Bronchial epithelial cell (primary cell): Measurements from ENCODE around the gene SMIM43. TPM values are rescaled to one million over a fixed set of nuclear protein-coding genes. Genes with fewer than 3 reads are reported as not detected.
A peak's percentile ranks its signal among the peaks of the same experiment; 100 is the strongest.

Source experiments
- DNase-seq: peaks from one replicate; pipeline ENCODE4 v3.0.0-alpha.2; 2010; ENCODE audit warnings: low read depth
- FAIRE-seq: peaks from 2 replicates; lab custom pipeline; 2011; peaks lifted over from hg19 to GRCh38; lab: Jason Lieb, UNC
- H3K27me3 ChIP-seq: 2 replicates; pipeline ENCODE4 v1.5.1; 2011; ENCODE audit warnings: low read length; ENCODE audit not compliant: control insufficient read depth, insufficient read depth
- H3K36me3 ChIP-seq: 2 replicates; pipeline ENCODE4 v1.5.1; 2011; ENCODE audit warnings: low read length; ENCODE audit not compliant: control insufficient read depth, insufficient read depth
- H3K4me3 ChIP-seq: 2 replicates; pipeline ENCODE4 v1.5.1; 2011; ENCODE audit warnings: mild to moderate bottlenecking, low read depth, low read length, control low read depth
- CTCF ChIP-seq: IDR thresholded peaks from 2 replicates; pipeline ENCODE4 v1.5.1; 2011; ENCODE audit warnings: mild to moderate bottlenecking, moderate library complexity, low read length, control low read depth, inconsistent platforms; ENCODE audit not compliant: insufficient read depth, severe bottlenecking
- total RNA-seq: library from RNA; depleted of rRNA; stranded (reverse); fragments of >200 nt; gene quantifications from 2 replicates; pipeline ENCODE4 v1.2.1, GENCODE V29; 2014

SMIM43 gene
- total RNA-seq = under 0.01 TPM in 1 of 2 replicates, not detected in the other

GRCh38 chr4:121764702-121765367 is at the start of gene SMIM43:
SMIM43 (minus strand) TSS chr4:121765164; CDS start chr4:121765105, 59 bp downstream.
- Histone ChIP-seq H3K36me3 (no peaks in the 10 kb centered on the region), H3K27me3 (no peaks in the 10 kb centered on the region), H3K4me3 (peak within 1 kb of the TSS; percentile 36)
- DNase-seq = no peak
- no peak for TF ChIP-seq CTCF
- no peak for FAIRE-seq

GRCh38 chr4:121814756-121815155 is 49.8 kb upstream of the SMIM43 start:
- H3K27me3 ChIP-seq = no peaks in the 10 kb centered on the region
- TF ChIP-seq CTCF = no peak
- no peaks in the 10 kb centered on the region for H3K36me3 ChIP-seq
- DNase-seq (no peak), FAIRE-seq (no peak)
- no peak overlapping the region for H3K4me3 ChIP-seq

- TF ChIP-seq CTCF = no peak
- H3K27me3 ChIP-seq = no peaks in the 10 kb centered on the region
- no peaks in the 10 kb centered on the region for H3K36me3 ChIP-seq
- no peak for FAIRE-seq
- no peak for DNase-seq
- H3K4me3 ChIP-seq = no peak overlapping the region
These were observed 46.2 kb upstream of the SMIM43 start for GRCh38 chr4:121811122-121811521.

GRCh38 chr4:121806411-121806810 is 41.4 kb upstream of the SMIM43 start:
- Histone ChIP-seq H3K4me3 (no peak overlapping the region), H3K27me3 (no peaks in the 10 kb centered on the region), H3K36me3 (peaks cover 2% of the 10 kb centered on the region)
- FAIRE-seq = no peak
- TF ChIP-seq CTCF = no peak
- no peak for DNase-seq

- DNase-seq (no peak), FAIRE-seq (no peak)
- H3K27me3 ChIP-seq = no peaks in the 10 kb centered on the region
- TF ChIP-seq CTCF = no peak
- peaks cover 2% of the 10 kb centered on the region for H3K36me3 ChIP-seq
- peak overlapping the region; percentile 94 for H3K4me3 ChIP-seq
These were observed 36.7 kb upstream of the SMIM43 start for GRCh38 chr4:121801715-121802075.
